ENCODE measurements around the gene C6orf163.
"Not testable (repeated sequence)": the region's sequence is repeated elsewhere in the genome, so short reads cannot be mapped to it uniquely, and the experiment has no call there.

C6orf163 gene

GRCh38 chr6:87344731-87345130, at the start of gene C6orf163:
TSS of gene C6orf163 (plus strand) at chr6:87344813. CDS start at chr6:87345100, 287 bp downstream.
- no peaks in the 10 kb centered on the region for H3K27me3 ChIP-seq (ENCODE audit: control insufficient read depth, low read length)
- H3K4me1 ChIP-seq (ENCODE audit: control insufficient read depth, low read length), result no peaks in the 10 kb centered on the region
- H3K9me2 ChIP-seq (replicated peaks; ENCODE audit: control insufficient read depth, low read length), result no peaks in the 10 kb centered on the region
- H3K27ac ChIP-seq (ENCODE audit: low read depth, low read length), result no peak within 1 kb of the TSS
- H3K9me3 ChIP-seq (ENCODE audit: control insufficient read depth, insufficient read depth, low read length), result no peaks in the 10 kb centered on the region
- H3F3A ChIP-seq (ENCODE audit: control insufficient read depth, insufficient read depth), result no peaks in the 10 kb centered on the region
- TF ChIP-seq CTCF (IDR thresholded peaks at IDR 0.05; ENCODE audit: low read depth, low read length, poor library complexity, severe bottlenecking) (no peak), EZH2phosphoT487 (IDR thresholded peaks at IDR 0.05; ENCODE audit: borderline replicate concordance, low read length) (no peak)
- H3K79me2 ChIP-seq (ENCODE audit: control insufficient read depth, low read length), result no peaks in the 10 kb centered on the region
- H4K20me1 ChIP-seq (ENCODE audit: control insufficient read depth, insufficient read depth, low read depth, low read length), result no peaks in the 10 kb centered on the region
- no peak within 1 kb of the TSS for H3K4me3 ChIP-seq (ENCODE audit: low read length)
- no peaks in the 10 kb centered on the region for H3K36me3 ChIP-seq (ENCODE audit: control insufficient read depth, low read length)
- H3K4me2 ChIP-seq (ENCODE audit: low read length), result no peak within 1 kb of the TSS

GRCh38 chr6:87297119-87297518, 47.5 kb upstream of the C6orf163 start:
- Histone ChIP-seq H3K4me2 (ENCODE audit: low read length) (no peak overlapping the region), H3K4me1 (ENCODE audit: control insufficient read depth, low read length) (no peaks in the 10 kb centered on the region), H3K27me3 (ENCODE audit: control insufficient read depth, low read length) (peaks cover 31% of the 10 kb centered on the region), H3K9me3 (ENCODE audit: control insufficient read depth, insufficient read depth, low read length) (no peaks in the 10 kb centered on the region), H4K20me1 (ENCODE audit: control insufficient read depth, insufficient read depth, low read depth, low read length) (no peaks in the 10 kb centered on the region), H3K79me2 (ENCODE audit: control insufficient read depth, low read length) (no peaks in the 10 kb centered on the region), H3K9me2 (replicated peaks; ENCODE audit: control insufficient read depth, low read length) (no peaks in the 10 kb centered on the region), H3K27ac (ENCODE audit: low read depth, low read length) (no peak overlapping the region), H3K4me3 (ENCODE audit: low read length) (no peak overlapping the region), H3F3A (ENCODE audit: control insufficient read depth, insufficient read depth) (no peaks in the 10 kb centered on the region), H3K36me3 (ENCODE audit: control insufficient read depth, low read length) (no peaks in the 10 kb centered on the region)
- TF ChIP-seq EZH2phosphoT487 (IDR thresholded peaks at IDR 0.05; ENCODE audit: borderline replicate concordance, low read length), result no peak
- TF ChIP-seq CTCF (IDR thresholded peaks at IDR 0.05; ENCODE audit: low read depth, low read length, poor library complexity, severe bottlenecking), result no peak

DNA sequence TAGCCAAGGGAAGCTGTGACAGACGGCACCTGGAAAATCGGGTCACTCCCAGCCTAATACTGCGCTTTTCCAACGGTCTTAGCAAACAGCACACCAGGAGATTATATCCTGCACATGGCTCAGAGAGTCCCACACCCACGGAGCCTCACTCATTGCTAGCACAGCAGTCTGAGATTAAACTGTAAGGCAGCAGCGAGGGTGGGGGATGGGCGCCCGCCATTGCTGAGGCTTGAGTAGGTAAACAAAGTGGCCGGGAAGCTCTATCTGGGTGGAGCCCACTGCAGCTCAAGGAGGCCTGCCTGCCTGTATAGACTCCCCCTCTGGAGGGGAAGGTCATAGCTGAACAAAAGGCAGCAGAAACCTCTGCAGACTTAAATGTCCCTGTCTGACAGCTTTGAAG, 43.3 kb upstream of the C6orf163 start:
- H3K36me3 ChIP-seq (ENCODE audit: control insufficient read depth, low read length); H4K20me1 ChIP-seq (ENCODE audit: control insufficient read depth, insufficient read depth, low read depth, low read length); H3K27ac ChIP-seq (ENCODE audit: low read depth, low read length); H3K4me2 ChIP-seq (ENCODE audit: low read length); H3K4me1 ChIP-seq (ENCODE audit: control insufficient read depth, low read length); H3F3A ChIP-seq (ENCODE audit: control insufficient read depth, insufficient read depth); H3K9me3 ChIP-seq (ENCODE audit: control insufficient read depth, insufficient read depth, low read length); H3K4me3 ChIP-seq (ENCODE audit: low read length); H3K9me2 ChIP-seq (replicated peaks; ENCODE audit: control insufficient read depth, low read length); H3K79me2 ChIP-seq (ENCODE audit: control insufficient read depth, low read length): not testable (repeated sequence)
- H3K27me3 ChIP-seq (ENCODE audit: control insufficient read depth, low read length), result peaks cover 22% of the 10 kb centered on the region

DNA sequence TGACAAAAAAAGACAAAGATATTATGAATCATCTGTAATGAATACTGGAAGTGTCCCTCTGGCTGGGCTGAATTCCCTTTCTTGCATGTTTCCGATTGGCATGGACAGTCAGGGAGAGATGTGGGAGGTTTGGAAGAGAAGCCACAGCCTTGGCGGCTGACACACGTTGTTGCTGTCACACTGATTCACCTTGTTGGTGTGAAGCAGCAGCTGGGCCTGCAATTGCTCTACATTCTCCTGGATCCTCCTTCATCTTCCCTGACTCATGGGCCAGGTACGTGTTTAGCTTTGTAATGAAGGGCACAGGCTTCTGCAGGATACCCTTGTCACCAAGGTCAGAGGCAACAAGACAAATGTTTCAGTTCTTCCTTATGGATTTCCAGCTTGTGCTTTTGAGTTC, 35.6 kb upstream of the C6orf163 start:
- TF ChIP-seq CTCF (IDR thresholded peaks at IDR 0.05; ENCODE audit: low read depth, low read length, poor library complexity, severe bottlenecking), result no peak
- no peak for TF ChIP-seq EZH2phosphoT487 (IDR thresholded peaks at IDR 0.05; ENCODE audit: borderline replicate concordance, low read length)

More for the DNA sequence above, 35.6 kb upstream of the C6orf163 start:
- Histone ChIP-seq H3F3A (ENCODE audit: control insufficient read depth, insufficient read depth) (no peaks in the 10 kb centered on the region), H3K27ac (ENCODE audit: low read depth, low read length) (no peak overlapping the region), H3K4me3 (ENCODE audit: low read length) (no peak overlapping the region), H3K4me2 (ENCODE audit: low read length) (no peak overlapping the region), H3K27me3 (ENCODE audit: control insufficient read depth, low read length) (peaks cover 25% of the 10 kb centered on the region), H3K4me1 (ENCODE audit: control insufficient read depth, low read length) (no peaks in the 10 kb centered on the region), H4K20me1 (ENCODE audit: control insufficient read depth, insufficient read depth, low read depth, low read length) (no peaks in the 10 kb centered on the region), H3K9me2 (replicated peaks; ENCODE audit: control insufficient read depth, low read length) (no peaks in the 10 kb centered on the region), H3K9me3 (ENCODE audit: control insufficient read depth, insufficient read depth, low read length) (no peaks in the 10 kb centered on the region), H3K79me2 (ENCODE audit: control insufficient read depth, low read length) (no peaks in the 10 kb centered on the region), H3K36me3 (ENCODE audit: control insufficient read depth, low read length) (no peaks in the 10 kb centered on the region)
